ENCODE results near the gene AVPI1.
"Not testable (repeated sequence)": the region's sequence is repeated elsewhere in the genome, so short reads cannot be mapped to it uniquely, and the experiment has no call there.

AVPI1 gene

GRCh38 chr10:97682042-97682441 is 5.0 kb downstream of the AVPI1 start:
- no peak for DNase-seq

GRCh38 chr10:97679594-97679993 is 7.4 kb downstream of the AVPI1 start:
- no peak for DNase-seq

- peak; percentile 40 for DNase-seq
These were observed 10.1 kb downstream of the AVPI1 start for GRCh38 chr10:97676770-97677581.

- DNase-seq = no peak
These were observed 11.8 kb downstream of the AVPI1 start for GRCh38 chr10:97675222-97675621.

- DNase-seq = peak; percentile 82
These were observed 13.1 kb downstream of the AVPI1 start for GRCh38 chr10:97673736-97674525.

GRCh38 chr10:97669571-97669970 is 17.5 kb downstream of the AVPI1 start:
- no peak for DNase-seq

GRCh38 chr10:97667463-97667862 is 19.6 kb downstream of the AVPI1 start:
- no peak for DNase-seq

- no peak for DNase-seq
These were observed 20.0 kb downstream of the AVPI1 start for GRCh38 chr10:97666992-97667391.

- no peak for DNase-seq
These were observed 22.7 kb downstream of the AVPI1 start for GRCh38 chr10:97664282-97664850.

- peak; percentile 84 for DNase-seq
These were observed 27.5 kb downstream of the AVPI1 start for GRCh38 chr10:97659589-97659988.

- no peak for DNase-seq
These were observed 30.3 kb downstream of the AVPI1 start for GRCh38 chr10:97656777-97657176.

- DNase-seq = no peak
These were observed 35.3 kb downstream of the AVPI1 start for GRCh38 chr10:97651773-97652172.

GRCh38 chr10:97650726-97651125 is 36.3 kb downstream of the AVPI1 start:
- no peak for DNase-seq

- DNase-seq = not testable (repeated sequence)
These were observed 37.7 kb downstream of the AVPI1 start for GRCh38 chr10:97649405-97649750.

- DNase-seq = peak; percentile 95
These were observed 38.3 kb downstream of the AVPI1 start for GRCh38 chr10:97648562-97649404.

GRCh38 chr10:97647556-97647955 is 39.5 kb downstream of the AVPI1 start:
- peak; percentile 54 for DNase-seq

GRCh38 chr10:97644936-97645335 is 42.1 kb downstream of the AVPI1 start:
- no peak for DNase-seq

- no peak for DNase-seq
These were observed 43.5 kb downstream of the AVPI1 start for GRCh38 chr10:97643441-97643985.

GRCh38 chr10:97642471-97643159 is 44.4 kb downstream of the AVPI1 start:
- not testable (repeated sequence) for DNase-seq

- DNase-seq = peak; percentile 42
These were observed 45.9 kb downstream of the AVPI1 start for GRCh38 chr10:97640868-97641811.
